Heart left ventricle (tissue), 16 donors: Measurements from ENCODE around the gene MDH2. TPM values are rescaled to one million over a fixed set of nuclear protein-coding genes. Genes with fewer than 3 reads are reported as not detected.
"Not testable (repeated sequence)": the region's sequence is repeated elsewhere in the genome, so short reads cannot be mapped to it uniquely, and the experiment has no call there.

Experiments used
- ATAC-seq, 4 donors: fragments of 200-7000 bp; cut with Tn5 transposase; one replicate each; pipeline ENCODE4 v1.9.1; 2020 to 2022; ENCODE audit warnings: moderate library complexity in 4 of 4, mild to moderate bottlenecking in 3 of 4, moderate number of reproducible peaks in 1 of 4
- DNase-seq, 5 donors: peaks; one replicate each; pipeline ENCODE4 v3.0.0-alpha.2; 2020
- H3K27ac ChIP-seq, 12 donors: fragments of 200-600 bp; sonication (generic) in 4 of 12; one replicate each; pipeline versions ENCODE4 v1.5.0 to v1.8.0; 2016 to 2022; ENCODE audit warnings: mild to moderate bottlenecking in 2 of 12
- H3K27me3 ChIP-seq, 9 donors: fragments of 200-600 bp; sonication (generic) in 2 of 9; one replicate each; pipeline versions ENCODE4 v1.5.1 to v1.8.0; 2016 to 2022; ENCODE audit warnings: mild to moderate bottlenecking in 3 of 9
- H3K36me3 ChIP-seq, 9 donors: fragments of 200-600 bp; sonication (generic) in 2 of 9; one replicate each; pipeline versions ENCODE4 v1.5.0 to v1.8.0; 2018 to 2022; ENCODE audit warnings: mild to moderate bottlenecking in 2 of 9
- H3K4me1 ChIP-seq, 12 donors: fragments of 200-600 bp; sonication (generic) in 4 of 12; one replicate each; pipeline versions ENCODE4 v1.5.0 to v1.8.0; 2016 to 2022; ENCODE audit warnings: mild to moderate bottlenecking in 3 of 12
- H3K4me3 ChIP-seq, 12 donors: fragments of 200-600 bp; sonication (generic) in 4 of 12; one replicate each; pipeline versions ENCODE4 v1.5.0 to v1.8.0; 2017 to 2022; ENCODE audit warnings: mild to moderate bottlenecking in 9 of 12, moderate library complexity in 4 of 12
- H3K9me3 ChIP-seq, 12 donors: fragments of 200-600 bp; sonication (generic) in 4 of 12; one replicate each; pipeline versions ENCODE4 v1.5.0 to v1.8.0; 2016 to 2022; ENCODE audit warnings: mild to moderate bottlenecking in 1 of 12
- POLR2A ChIP-seq, 2 donors: fragments of 450-650 bp; IDR thresholded peaks; one replicate each; pipeline ENCODE4 v1.6.1; 2017; ENCODE audit warnings: antibody characterized with exemption in 2 of 2, mild to moderate bottlenecking in 2 of 2, moderate library complexity in 2 of 2
- WGBS, 4 donors: extraction: QIAGEN DNeasy Blood & Tissue Kit in 2 of 4; methylation state at CpG; one replicate each; pipeline versions ENCODE4 v1.1.5 to v1.1.7; 2013 to 2018; 5-methylcytosine and 5-hydroxymethylcytosine counted together
- intact Hi-C, 10 donors: fragments of 100-400 bp; cut with DNase I; formaldehyde crosslinking; loops; one replicate each; pipeline versions ENCODE4 v1.11.1 to v1.14.2; 2022
- polyA plus RNA-seq, 2 donors: library from polyadenylated mRNA; stranded (reverse); fragments of 200-250 nt; gene quantifications; one replicate each; pipeline ENCODE4 v1.2.3, GENCODE V29; 2013
- total RNA-seq, 9 donors: library from RNA; depleted of rRNA in 2 of 9; stranded (reverse); fragments of >200 nt in 2 of 9; fragmentation: NEBNext Ultra II Directional in 3 of 9; extraction: Animal tissue kit (Norgen Biotek cat#: 25700) in 3 of 9; gene quantifications; one replicate each; pipeline versions ENCODE4 v1.1.0 to v1.2.4, GENCODE V29; 2016 to 2023
- TF ChIP-seq, protein P1 (sequence below), 12 donors: fragments of 200-600 bp; sonication (generic) in 4 of 12; IDR thresholded peaks; one replicate each; pipeline versions ENCODE4 v1.5.0 to v1.8.0; 2018 to 2022; ENCODE audit warnings: antibody characterized with exemption in 12 of 12, mild to moderate bottlenecking in 5 of 12
- donor health status: ischemic (EF 13 %, LVEDD 7.1; RV severe dilation, severe dysfunction).
- donor health status: healthy with polysubstance abuse.
- donor health status: DM: no; HTN: yes; CAD: no.
- donor health status: DM: no; HTN: no; CAD: no.
- donor health status: ischemic (EF 25% LVEDD 6.9; RV normal size, moderate dysfunction).
- donor health status: ischemic (EF 25% LVEDD 5.7; RV mildly dilated, moderate dysfunction).
- donor health status: healthy.
- donor health status: DM: yes; HTN: yes; CAD: no.
- donor health status: ischemic (EF 35%, LVEDD 5.7; RV mildly dilated, moderate dysfunction).
- donor health status: nonischemic (EF 11% LVEDD 7.7; RV severe dilation, severe dysfunction).
- donor health status: DM: yes; HTN: yes; CAD: no.
- donor health status: PGD.
- donor health status: ischemic (EF 29% LVEDD 5.4; RV normal size, mild dysfunction).
- donor health status: nonischemic (EF 23%, LVEDD 6.1; RV moderate dilation, normal function).

The MDH2 gene
- total and polyA plus RNA-seq, 11 donors: 140 to 591 (median 393) TPM

DNA sequence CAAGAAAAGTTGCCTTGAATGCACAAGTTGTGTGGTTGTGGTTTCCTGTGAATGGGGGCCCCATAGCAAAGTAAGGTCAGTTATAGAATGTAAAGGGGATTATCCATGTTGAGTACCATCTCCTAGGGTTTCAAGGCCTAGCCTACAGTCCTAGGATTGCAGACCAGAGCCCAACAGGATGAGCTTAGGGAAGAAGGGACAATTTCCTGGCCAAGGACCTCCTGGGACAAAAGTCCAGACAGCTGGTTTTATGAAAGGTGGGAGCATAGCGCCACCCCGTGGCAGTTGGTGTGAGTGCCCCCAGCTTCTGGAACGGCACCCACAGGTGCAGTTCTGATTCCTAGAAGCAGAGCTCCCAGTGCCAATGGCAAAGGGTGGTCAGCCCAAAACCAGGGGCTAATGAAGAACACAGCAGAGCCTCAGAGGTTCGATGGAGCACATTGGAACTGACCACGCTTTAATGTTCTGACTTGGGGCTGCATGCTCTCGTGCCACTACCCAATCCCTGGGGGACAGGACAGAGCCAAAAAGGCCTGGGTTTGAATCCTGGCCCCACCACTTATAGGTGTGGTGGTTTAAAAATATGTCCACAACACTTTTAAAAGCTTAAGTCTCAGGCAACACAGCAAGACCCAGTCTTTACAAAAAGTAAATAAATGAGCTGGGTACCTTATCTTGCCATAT lies 27.7 kb upstream of the MDH2 start:
- WGBS, 4 donors: 34 to 41% (median 37%) methylated on average over 5 to 6 of the region's 6 CpGs
- H3K27ac ChIP-seq: no peak overlapping the region
- no peaks in the 10 kb centered on the region for H3K27me3 ChIP-seq
- peak; percentile 75 to 87 (median 80) for DNase-seq
- peaks cover 0 to 27% (median 7%) of the 10 kb centered on the region in 12 donors for H3K4me1 ChIP-seq
- H3K4me3 ChIP-seq: no peak overlapping the region
- TF ChIP-seq, protein P1, sequence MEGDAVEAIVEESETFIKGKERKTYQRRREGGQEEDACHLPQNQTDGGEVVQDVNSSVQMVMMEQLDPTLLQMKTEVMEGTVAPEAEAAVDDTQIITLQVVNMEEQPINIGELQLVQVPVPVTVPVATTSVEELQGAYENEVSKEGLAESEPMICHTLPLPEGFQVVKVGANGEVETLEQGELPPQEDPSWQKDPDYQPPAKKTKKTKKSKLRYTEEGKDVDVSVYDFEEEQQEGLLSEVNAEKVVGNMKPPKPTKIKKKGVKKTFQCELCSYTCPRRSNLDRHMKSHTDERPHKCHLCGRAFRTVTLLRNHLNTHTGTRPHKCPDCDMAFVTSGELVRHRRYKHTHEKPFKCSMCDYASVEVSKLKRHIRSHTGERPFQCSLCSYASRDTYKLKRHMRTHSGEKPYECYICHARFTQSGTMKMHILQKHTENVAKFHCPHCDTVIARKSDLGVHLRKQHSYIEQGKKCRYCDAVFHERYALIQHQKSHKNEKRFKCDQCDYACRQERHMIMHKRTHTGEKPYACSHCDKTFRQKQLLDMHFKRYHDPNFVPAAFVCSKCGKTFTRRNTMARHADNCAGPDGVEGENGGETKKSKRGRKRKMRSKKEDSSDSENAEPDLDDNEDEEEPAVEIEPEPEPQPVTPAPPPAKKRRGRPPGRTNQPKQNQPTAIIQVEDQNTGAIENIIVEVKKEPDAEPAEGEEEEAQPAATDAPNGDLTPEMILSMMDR (IDR thresholded peaks at IDR 0.05): peak; percentile 85 to 95 (median 91)
- no peak for TF ChIP-seq POLR2A (IDR thresholded peaks at IDR 0.05)
- peaks cover 0 to 21% (median 13%) of the 10 kb centered on the region in 9 donors for H3K36me3 ChIP-seq
- ATAC-seq: peak; percentile 52 to 86 (median 80)
- intact Hi-C loops: loop anchor here in 9 of 10 donors (1.0 to 10.0 kb wide), 4 partner anchors 153 to 255 kb away; no protein-coding TSS in a partner anchor
- H3K9me3 ChIP-seq: no peaks in the 10 kb centered on the region

DNA sequence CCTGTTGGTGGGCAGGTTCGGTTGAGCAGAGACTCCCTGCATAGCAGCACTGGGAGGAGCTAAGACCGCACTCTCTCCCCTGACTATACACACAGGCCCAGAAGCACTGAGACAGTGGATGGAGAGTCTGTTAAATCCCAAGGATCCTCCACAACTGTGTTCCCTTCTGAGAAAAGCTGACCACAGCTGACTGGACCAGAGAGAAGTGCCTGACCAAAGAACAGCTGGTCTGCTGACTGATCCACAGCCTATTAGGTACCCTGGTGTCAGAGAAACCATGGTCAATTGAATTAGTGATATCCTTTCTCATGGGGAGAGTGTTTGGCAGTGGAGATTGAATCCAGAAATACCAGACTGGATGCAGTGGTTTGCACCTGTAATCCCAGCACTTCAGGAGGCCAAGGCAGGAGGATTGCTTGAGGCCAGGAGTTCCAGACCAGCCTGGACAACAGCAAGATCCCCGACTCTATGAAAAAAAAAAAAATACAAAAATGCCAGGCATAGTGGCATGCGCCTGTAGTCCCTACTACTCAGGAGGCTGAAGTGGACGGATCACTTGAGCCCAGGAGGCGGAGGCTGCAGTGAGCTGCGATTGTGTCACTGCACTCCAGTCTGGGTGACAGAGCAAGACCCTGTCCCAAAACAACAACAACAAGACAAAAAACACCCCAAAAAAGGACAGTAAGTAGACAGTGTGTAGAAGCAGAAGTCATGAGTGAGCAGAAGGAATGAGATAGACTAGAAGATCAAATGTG lies 25.7 kb upstream of the MDH2 start:
- H3K27me3 ChIP-seq: no peaks in the 10 kb centered on the region
- peaks cover 0 to 35% (median 18%) of the 10 kb centered on the region in 9 donors for H3K36me3 ChIP-seq
- no peak for ATAC-seq
- intact Hi-C loops: loop anchor here in 2 of 10 donors (10.0 kb wide), 2 partner anchors 237 to 257 kb away; no protein-coding TSS in a partner anchor
- H3K4me3 ChIP-seq: peak overlapping the region in 1 of 12 donors; percentile 10
- no peak for DNase-seq
- H3K9me3 ChIP-seq: no peaks in the 10 kb centered on the region
- peak overlapping the region in 1 of 12 donors; percentile 42 for H3K27ac ChIP-seq
- 90 to 96% (median 93%) methylated on average over 7 of the region's 7 CpGs for WGBS, 4 donors
- TF ChIP-seq, protein P1 (IDR thresholded peaks at IDR 0.05): no peak
- TF ChIP-seq POLR2A (IDR thresholded peaks at IDR 0.05): no peak
- peaks cover 0 to 27% (median 3%) of the 10 kb centered on the region in 12 donors for H3K4me1 ChIP-seq

DNA sequence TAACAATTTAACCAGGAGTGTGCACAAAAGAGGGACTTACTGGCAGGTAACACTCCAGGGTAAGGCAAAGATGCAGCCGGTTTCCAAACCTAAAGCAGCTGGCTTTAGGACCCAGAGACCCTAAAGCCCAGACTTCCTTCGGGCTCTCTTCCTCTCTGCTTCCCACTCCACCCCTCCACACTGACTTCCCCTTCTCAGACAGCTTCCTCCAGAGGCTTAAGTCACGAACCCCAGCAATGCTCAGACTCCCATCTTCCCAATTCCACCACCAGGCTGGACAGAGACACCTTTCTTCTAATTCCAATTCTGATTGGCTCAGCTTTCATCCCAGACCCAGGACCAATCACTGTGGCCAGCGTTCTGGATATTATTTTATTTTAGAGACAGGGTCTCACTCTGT lies 24.9 kb upstream of the MDH2 start:
- ATAC-seq (peak in 2 of 4 donors; percentile 73 to 78), DNase-seq (peak in 2 of 5 donors; percentile 30 to 31)
- Histone ChIP-seq H3K27me3 (no peaks in the 10 kb centered on the region), H3K4me1 (peaks cover 0 to 27% (median 3%) of the 10 kb centered on the region in 12 donors), H3K27ac (no peak overlapping the region), H3K4me3 (peak overlapping the region in 1 of 12 donors; percentile 10), H3K36me3 (peaks cover 0 to 35% (median 22%) of the 10 kb centered on the region in 9 donors), H3K9me3 (no peaks in the 10 kb centered on the region)
- TF ChIP-seq, protein P1 (IDR thresholded peaks at IDR 0.05): no peak
- no peak for TF ChIP-seq POLR2A (IDR thresholded peaks at IDR 0.05)
- WGBS, 4 donors: 42 to 64% (median 44%) methylated on average over 4 of the region's 4 CpGs
- intact Hi-C loops: loop anchor here in 2 of 10 donors (10.0 kb wide), 2 partner anchors 238 to 258 kb away; no protein-coding TSS in a partner anchor

- 91 to 98% (median 96%) methylated on average over 7 of the region's 7 CpGs for WGBS, 4 donors
- intact Hi-C loops: loop anchor here in 3 of 10 donors (10.0 kb wide), 3 partner anchors 105 to 265 kb away; no protein-coding TSS in a partner anchor
These were observed 18.2 kb upstream of the MDH2 start for GRCh38 chr7:76029682-76030081.

More at GRCh38 chr7:76029682-76030081, 18.2 kb upstream of the MDH2 start:
- H3K4me3 ChIP-seq, DNase-seq, H3K4me1 ChIP-seq, H3K9me3 ChIP-seq, ATAC-seq, H3K27me3 ChIP-seq, H3K27ac ChIP-seq: not testable (repeated sequence)
- peaks cover 0 to 28% (median 11%) of the 10 kb centered on the region in 9 donors for H3K36me3 ChIP-seq
